GM18498 (cell line): ENCODE data around the gene ZBTB42.

Experiments
- ATAC-seq: cut with Tn5 transposase; IDR thresholded peaks from one replicate; pipeline ENCODE4 v1.9.1; 2021; ENCODE audit warnings: mild to moderate bottlenecking, moderate library complexity; ENCODE audit not compliant: unreplicated experiment

ZBTB42 gene

GRCh38 chr14:104782086-104782807, 18.7 kb upstream of the ZBTB42 start:
- no peak for ATAC-seq

- ATAC-seq, result no peak
These were observed 18.1 kb upstream of the ZBTB42 start for GRCh38 chr14:104782808-104783139.

DNA sequence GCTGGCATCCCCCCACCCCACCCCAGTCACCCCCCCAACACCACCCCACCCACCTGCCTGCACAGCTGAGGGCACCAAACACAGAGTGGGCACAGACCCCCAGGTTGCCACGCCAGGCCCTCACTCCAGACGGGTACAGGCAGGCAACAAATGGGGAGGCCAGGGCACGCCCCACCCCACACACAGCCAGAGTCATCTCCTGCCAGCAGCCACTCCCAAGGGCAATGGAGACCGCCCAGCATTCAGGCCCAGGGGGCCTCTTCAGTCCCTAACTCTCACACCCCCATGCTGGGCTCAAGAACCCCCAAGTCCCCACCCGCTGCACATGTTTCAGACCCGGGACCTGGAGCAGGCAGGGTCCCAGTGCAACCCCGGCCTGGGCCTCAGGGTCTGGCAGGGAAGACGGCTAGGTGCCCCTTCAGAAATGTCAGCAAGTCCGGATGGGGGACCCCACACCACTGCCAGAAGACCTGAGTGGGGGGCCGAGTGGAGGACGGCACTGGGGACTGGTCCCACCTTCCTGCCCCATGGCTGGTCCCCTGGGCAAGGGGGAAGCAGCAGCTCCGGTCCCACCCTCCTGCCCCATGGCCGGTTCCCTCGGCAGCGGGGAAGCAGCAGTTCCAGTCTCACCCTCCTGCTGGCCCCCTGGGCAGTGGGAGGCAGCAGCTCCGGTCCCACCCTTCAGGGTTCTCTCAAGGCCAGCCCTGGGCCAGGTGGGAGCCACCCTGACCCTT, 17.2 kb upstream of the ZBTB42 start:
- ATAC-seq, result no peak

DNA sequence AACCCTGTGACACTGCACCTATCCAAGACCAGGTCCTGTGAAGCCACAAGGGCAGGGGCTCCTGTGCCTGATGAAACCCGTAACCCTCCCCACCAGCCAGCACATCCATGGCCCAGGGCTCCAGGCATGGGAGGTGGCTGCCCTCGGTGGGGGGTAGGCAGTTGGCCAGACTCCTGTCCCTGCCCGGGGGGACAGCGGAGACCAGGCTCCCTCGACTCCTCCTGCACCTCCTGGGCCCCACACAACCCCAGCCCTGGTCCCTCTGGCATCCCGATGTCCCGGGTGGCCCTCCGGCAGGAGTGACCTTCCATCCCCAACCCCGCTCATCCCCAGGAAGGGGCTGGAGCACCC, 16.7 kb upstream of the ZBTB42 start:
- ATAC-seq, result no peak

DNA sequence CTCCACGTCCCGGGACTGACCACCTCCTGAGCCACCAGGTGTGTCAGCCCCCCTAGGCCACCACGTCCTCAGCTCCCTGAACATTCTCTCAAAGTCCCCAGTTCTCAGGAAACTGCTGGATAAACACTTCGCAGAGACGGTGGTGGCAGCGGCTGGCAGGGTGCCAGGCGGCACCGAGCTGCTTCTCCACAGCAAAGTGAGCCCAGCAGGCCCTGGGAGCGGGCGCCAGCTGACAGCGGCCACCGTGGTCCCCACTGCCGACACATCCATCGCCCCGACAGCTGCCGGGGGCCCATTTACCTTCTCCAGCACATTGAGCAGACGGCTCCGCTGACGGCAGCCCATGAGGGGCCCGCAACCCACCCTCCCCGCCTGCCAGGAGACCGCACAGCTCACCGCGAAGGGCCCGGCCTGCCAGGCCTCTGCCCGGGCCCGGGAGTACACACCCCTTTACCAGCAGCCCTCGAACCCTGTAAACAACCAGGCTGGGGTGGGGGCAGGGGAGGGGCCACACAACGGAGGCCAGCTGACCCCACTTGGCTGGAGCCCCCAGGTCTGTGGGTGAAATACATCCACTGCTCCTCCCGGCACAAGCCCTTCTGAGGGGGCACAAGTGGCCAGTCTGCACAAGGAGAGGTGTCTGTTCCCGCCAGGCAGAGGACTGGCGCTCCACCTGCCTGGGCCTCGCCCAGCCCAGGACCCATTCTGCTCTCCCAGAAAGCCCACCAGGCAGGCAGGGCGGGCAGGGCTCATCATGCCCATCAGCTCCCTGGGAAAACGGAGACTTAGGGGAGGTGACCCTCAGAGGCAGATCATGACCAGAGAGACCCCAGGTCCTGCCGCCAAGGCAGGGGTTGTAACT, 15.8 kb upstream of the ZBTB42 start:
- no peak for ATAC-seq

DNA sequence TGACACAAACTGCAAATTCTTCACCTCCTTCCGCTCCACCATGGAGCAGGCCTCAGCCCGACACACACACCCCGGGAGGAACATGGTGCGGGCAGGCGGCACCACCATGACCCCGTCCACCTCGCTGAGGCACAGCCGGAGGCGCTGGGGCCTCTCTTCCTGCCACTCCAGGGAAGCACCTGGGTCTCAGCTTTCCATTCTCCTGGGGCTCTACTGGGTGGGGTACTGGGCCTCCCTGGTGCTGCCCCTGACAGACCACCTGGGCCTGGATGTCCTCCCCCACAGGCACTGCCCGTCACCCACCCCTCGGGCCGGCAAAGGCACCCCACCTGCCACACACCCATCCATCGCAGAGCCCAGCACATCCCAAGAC, 15.2 kb upstream of the ZBTB42 start:
- ATAC-seq, result no peak

DNA sequence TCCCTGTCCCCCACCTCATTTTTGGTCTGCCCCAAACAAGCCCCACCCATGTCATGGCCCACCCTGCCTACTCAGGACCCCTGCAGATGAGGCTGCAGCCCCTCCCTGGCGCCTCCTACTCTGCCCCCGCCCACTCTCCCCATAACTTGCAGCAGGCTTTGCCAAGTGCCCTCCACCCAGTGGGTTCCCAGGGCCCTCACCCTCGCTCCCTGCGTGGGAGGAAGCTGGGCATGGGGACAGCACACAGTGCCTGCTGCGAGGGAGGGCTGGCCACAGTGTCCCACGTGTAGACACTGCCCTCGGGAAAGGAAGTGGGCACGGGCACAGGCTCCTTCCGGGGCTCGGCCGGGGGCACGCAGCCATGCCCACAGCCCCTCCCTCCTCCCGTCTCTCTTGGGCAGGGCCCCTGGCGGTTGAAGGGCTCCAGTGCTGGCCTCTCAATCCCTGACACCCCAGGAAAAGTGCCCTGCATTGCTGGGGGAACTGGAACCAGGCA, 14.8 kb upstream of the ZBTB42 start:
- ATAC-seq, result no peak

GRCh38 chr14:104786726-104787675, 13.9 kb upstream of the ZBTB42 start:
- no peak for ATAC-seq

GRCh38 chr14:104787736-104788135, 13.2 kb upstream of the ZBTB42 start:
- ATAC-seq, result no peak

DNA sequence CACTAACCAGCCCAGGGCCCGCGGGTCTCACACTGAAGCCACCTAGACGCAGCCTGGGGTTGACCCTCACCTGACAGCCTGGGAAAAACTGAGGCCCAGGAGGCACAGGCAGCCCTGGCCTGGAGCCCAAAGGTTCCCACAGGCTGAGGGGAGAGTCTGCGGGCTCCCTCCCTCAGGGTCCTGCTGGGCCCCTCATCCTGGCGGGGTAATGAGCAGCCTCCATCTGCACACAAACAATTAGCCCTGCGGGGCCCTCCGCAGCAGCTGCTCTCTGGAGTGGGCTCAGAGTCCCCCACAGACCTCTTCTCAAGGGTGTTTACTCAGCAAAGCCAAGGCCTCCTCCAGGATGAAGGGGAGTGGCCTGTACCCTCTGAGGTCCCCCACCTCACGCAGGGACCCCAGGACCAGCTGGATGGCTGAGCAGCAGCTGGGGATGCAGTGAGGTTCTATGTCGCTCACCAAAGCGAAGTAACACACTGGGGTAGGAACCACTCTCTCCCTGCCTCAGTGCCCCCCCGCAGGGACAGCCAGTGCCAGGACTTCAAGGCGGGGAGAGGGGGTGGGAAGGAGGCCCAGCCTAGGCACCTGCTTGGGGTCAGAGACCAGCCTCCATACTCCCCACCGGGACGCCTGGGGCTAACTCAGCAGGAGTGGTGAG, 12.6 kb upstream of the ZBTB42 start:
- ATAC-seq, result no peak

DNA sequence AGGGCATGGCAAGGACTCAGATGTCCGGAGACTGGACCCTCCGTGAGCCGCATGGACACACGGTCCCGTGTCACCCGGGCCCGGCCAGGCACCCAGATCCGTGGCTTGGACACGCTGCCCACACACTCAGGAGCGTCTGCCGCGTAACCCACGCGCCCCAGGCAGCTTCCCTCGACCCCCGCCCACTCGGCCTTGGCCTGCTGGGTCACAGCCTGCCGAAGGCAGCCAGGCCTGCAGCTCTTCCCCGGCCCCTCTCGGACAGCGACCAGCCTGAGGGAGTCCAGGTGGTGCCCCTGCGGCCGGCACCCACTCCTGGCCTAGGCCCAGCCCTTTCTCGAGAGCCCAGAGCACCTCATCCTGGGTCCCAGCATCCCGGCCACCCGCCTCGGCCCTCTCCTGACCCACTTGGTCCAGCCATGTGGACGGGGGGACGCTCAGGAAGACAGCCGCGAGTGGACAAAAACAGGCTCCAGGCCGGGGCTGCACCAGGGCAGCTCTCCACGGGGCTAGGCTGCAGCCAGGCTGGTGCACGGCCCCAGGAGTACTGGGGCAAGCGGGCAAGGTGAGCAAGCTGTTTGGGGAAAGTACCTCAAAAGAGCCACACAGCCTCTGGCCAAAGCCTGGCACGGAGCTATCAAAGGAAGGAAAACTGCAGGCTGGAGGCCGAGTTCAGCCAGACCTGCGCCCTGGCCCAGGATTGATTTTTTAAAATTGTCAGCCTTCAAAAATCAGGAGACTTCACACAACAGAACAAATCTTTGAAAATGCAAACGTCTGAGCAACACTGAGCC, 11.8 kb upstream of the ZBTB42 start:
- no peak for ATAC-seq

GRCh38 chr14:104789752-104790743, 10.9 kb upstream of the ZBTB42 start:
- ATAC-seq, result no peak

DNA sequence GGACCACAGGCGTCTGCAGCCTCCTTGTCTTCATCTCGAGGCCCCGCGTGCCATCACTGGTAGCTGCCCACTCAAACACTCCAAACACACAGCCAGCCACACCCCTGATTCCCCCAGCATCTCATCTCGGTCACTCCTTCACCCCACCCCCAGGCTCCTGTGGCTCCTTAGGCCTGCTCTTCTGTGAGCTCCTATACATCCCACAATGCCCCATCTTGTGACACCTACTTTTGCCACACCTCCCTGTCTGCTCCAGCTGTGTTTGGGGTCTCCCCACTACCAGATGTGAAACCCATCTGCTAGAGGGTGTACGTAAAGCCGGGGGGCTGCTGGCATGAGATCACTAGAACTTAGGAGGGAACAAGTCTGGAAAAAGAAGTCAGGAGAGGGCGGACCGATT, 9.5 kb upstream of the ZBTB42 start:
- no peak for ATAC-seq

GRCh38 chr14:104792101-104792884, 8.6 kb upstream of the ZBTB42 start:
- ATAC-seq, result no peak

DNA sequence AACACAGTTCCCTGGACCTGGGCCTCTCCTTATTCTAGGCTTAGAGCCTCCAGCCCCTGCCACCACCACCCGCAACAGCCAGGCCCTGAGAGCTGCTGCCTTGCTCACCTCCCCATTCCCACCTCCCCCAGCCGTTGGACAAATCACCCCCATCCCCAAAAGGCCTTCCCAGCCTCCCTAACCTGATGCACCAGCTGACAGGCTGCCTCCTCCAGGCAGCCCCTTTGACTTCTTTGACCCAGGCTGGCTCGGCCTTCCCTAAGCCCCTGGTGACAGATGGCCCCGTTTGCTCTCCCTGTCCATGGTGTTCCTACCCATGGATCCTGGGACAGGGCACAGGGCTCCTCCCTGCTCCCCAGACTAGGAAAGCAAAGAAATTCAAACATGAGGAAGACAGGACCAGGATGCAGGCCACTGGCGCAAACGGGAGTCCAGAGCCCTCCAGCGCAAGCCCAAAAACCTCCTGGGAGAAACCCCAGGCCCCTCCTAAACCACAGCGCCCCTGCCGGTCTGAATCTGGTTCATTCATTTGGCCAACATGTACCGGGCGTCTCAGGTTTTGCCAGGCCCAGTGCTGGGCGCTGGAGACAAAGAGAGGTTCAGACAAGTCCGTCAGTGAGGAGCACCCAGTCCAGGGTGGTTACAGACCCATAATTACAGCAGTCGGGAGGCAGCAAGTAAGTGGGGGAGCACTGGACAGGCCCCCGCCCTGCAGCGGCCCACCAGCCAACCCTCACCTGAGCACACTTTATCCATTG, 7.8 kb upstream of the ZBTB42 start:
- ATAC-seq, result no peak

DNA sequence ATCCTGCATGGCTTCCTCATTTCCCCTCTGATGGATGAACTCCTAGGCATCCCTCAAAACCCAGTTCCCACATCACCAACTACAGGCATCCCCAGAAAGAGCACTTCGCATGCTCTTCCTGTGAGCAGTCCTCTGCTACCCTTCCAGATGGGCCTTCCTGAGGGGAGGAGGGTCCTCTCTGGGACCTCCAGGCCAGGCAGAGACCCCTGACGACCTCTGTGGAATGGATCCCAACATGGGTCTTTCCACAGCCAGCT, 7.3 kb upstream of the ZBTB42 start:
- no peak for ATAC-seq

GRCh38 chr14:104794099-104794498, 6.8 kb upstream of the ZBTB42 start:
- no peak for ATAC-seq
